Right ventricle myocardium superior (tissue), 1 donor: Measurements from ENCODE around the gene NR3C1. TPM values are rescaled to one million over a fixed set of nuclear protein-coding genes. Genes with fewer than 3 reads are reported as not detected.
A peak's percentile ranks its signal among the peaks of the same experiment; 100 is the strongest.

Experiments used
- ATAC-seq: fragments of 200-7000 bp; cut with Tn5 transposase; one replicate; pipeline ENCODE4 v1.9.1; 2020; ENCODE audit warnings: mild to moderate bottlenecking; ENCODE audit not compliant: poor library complexity
- DNase-seq: peaks from one replicate; pipeline ENCODE4 v3.0.0-alpha.2; 2020
- intact Hi-C: fragments of 100-400 bp; cut with DNase I; formaldehyde crosslinking; loops from one replicate; pipeline ENCODE4 v1.11.2; 2022
- total RNA-seq: library from RNA; stranded (reverse); fragmentation: NEBNext Ultra II Directional; extraction: Animal tissue kit (Norgen Biotek cat#: 25700); gene quantifications from one replicate; pipeline ENCODE4 v1.2.1, GENCODE V29; 2021
- donor health status: DM: no; HTN: yes; CAD: no; lungs with severe emphysema.

NR3C1 gene
- total RNA-seq, 1 donor from 2014 or later = 48.9 TPM

GRCh38 chr5:143258559-143259253 is 144.8 kb downstream of the NR3C1 start:
- no peak for ATAC-seq
- DNase-seq = no peak
- intact Hi-C loops = no loop called here

- DNase-seq (no peak), ATAC-seq (no peak)
- intact Hi-C loops = no loop called here
Observed at GRCh38 chr5:143254819-143255218, 148.7 kb downstream of the NR3C1 start.

- intact Hi-C loops = no loop called here
- no peak for ATAC-seq
- no peak for DNase-seq
Observed at GRCh38 chr5:143251946-143252345, 151.5 kb downstream of the NR3C1 start.

GRCh38 chr5:143251190-143251589 is 152.3 kb downstream of the NR3C1 start:
- ATAC-seq = no peak
- intact Hi-C loops = no loop called here
- no peak for DNase-seq

GRCh38 chr5:143249851-143250250 is 153.6 kb downstream of the NR3C1 start:
- intact Hi-C loops = no loop called here
- DNase-seq (no peak), ATAC-seq (no peak)

GRCh38 chr5:143248822-143249579 is 154.5 kb downstream of the NR3C1 start:
- intact Hi-C loops = no loop called here
- peak; percentile 52 for ATAC-seq
- DNase-seq = no peak

- intact Hi-C loops = no loop called here
- DNase-seq (no peak), ATAC-seq (no peak)
Observed at GRCh38 chr5:143248391-143248790, 155.1 kb downstream of the NR3C1 start.

GRCh38 chr5:143247134-143247815 is 156.2 kb downstream of the NR3C1 start:
- ATAC-seq (no peak), DNase-seq (no peak)
- intact Hi-C loops = no loop called here

GRCh38 chr5:143245929-143246561 is 157.4 kb downstream of the NR3C1 start:
- ATAC-seq (no peak), DNase-seq (no peak)
- intact Hi-C loops = no loop called here

- ATAC-seq (no peak), DNase-seq (no peak)
- intact Hi-C loops = no loop called here
Observed at GRCh38 chr5:143244990-143245389, 158.5 kb downstream of the NR3C1 start.

- ATAC-seq (peak; percentile 87), DNase-seq (peak; percentile 66)
- intact Hi-C loops = no loop called here
Observed at GRCh38 chr5:143244000-143244736, 159.3 kb downstream of the NR3C1 start.

- DNase-seq (no peak), ATAC-seq (no peak)
- intact Hi-C loops = no loop called here
Observed at GRCh38 chr5:143243103-143243502, 160.4 kb downstream of the NR3C1 start.

GRCh38 chr5:143241892-143242291 is 161.6 kb downstream of the NR3C1 start:
- ATAC-seq = no peak
- intact Hi-C loops = no loop called here

GRCh38 chr5:143239882-143240518 is 163.5 kb downstream of the NR3C1 start:
- ATAC-seq (no peak), DNase-seq (no peak)
- intact Hi-C loops = no loop called here

More at GRCh38 chr5:143241892-143242291, 161.6 kb downstream of the NR3C1 start:
- DNase-seq = no peak

- intact Hi-C loops = no loop called here
- DNase-seq (no peak), ATAC-seq (no peak)
Observed at GRCh38 chr5:143238620-143239019, 164.9 kb downstream of the NR3C1 start.

GRCh38 chr5:143237664-143238063 is 165.8 kb downstream of the NR3C1 start:
- intact Hi-C loops = no loop called here
- DNase-seq (no peak), ATAC-seq (no peak)

GRCh38 chr5:143236682-143237081 is 166.8 kb downstream of the NR3C1 start:
- intact Hi-C loops = no loop called here
- no peak for ATAC-seq
- DNase-seq = no peak

GRCh38 chr5:143235423-143235822 is 168.1 kb downstream of the NR3C1 start:
- ATAC-seq = no peak
- DNase-seq = no peak
- intact Hi-C loops = no loop called here
